Neural cell (in vitro differentiated cells): Measurements from ENCODE around the gene ZDHHC14.

Experiments
- CTCF ChIP-seq: fragments of 450-650 bp; IDR thresholded peaks from 2 replicates; pipeline ENCODE4 v1.5.1; 2014; ENCODE audit warnings: antibody characterized with exemption, mild to moderate bottlenecking, moderate library complexity; ENCODE audit not compliant: poor library complexity, severe bottlenecking
- EP300 ChIP-seq: fragments of 450-650 bp; conservative IDR thresholded peaks from 2 replicates; pipeline ENCODE4 v1.6.1; 2014; ENCODE audit warnings: antibody characterized with exemption, mild to moderate bottlenecking, moderate library complexity; ENCODE audit not compliant: poor library complexity, severe bottlenecking
- EZH2 ChIP-seq: fragments of 200-600, 300-800 bp; shearing (Covaris generic), sonication (generic); IDR thresholded peaks from 2 replicates; pipeline ENCODE4 v1.6.1; 2014; ENCODE audit warnings: antibody characterized with exemption, low read length, borderline replicate concordance, mild to moderate bottlenecking; ENCODE audit not compliant: insufficient read depth, poor library complexity, severe bottlenecking
- POLR2AphosphoS5 ChIP-seq: IDR thresholded peaks from 2 replicates; pipeline ENCODE4 v1.6.1; 2012
- RAD21 ChIP-seq: fragments of 450-650 bp; conservative IDR thresholded peaks from 2 replicates; pipeline ENCODE4 v1.6.1; 2014; ENCODE audit warnings: antibody characterized with exemption, mild to moderate bottlenecking, moderate library complexity
- TAF1 ChIP-seq: IDR thresholded peaks from 2 replicates; pipeline ENCODE4 v1.6.1; 2012; ENCODE audit warnings: low read depth

DNA sequence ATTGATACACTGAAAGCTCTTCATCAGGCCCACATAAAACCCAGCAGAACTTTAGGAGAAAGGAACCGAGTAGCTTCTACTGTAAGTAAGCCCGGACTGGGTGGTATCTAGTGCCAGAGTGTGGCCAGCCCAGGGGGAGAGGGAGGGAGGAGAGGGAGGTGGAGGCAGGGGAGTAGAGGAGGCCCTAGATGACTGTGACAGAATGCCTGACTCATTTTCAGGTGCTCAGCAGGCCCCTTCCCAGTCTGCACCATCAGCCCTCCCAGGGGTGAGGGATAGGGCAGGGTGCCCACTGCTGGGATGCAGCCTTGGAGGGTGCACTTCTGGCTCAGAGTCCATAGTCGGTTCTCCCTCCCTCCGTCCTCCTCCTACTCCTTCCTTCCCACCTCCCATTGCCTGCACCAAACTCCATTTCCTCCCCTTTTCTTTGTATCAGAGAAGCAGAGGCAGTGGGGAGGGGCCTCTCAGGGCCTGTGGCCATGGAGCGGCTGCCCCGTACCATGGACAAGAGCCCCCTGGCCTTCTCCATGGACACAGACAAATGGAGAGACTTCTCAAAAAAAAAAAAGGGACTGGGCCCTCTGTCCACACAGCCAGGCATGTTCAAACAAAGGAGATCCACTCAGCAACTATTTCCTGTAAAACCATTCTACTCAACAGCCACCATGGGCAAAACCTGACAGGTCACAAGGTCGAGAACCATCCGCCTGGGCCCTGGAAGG lies 257.1 kb downstream of the ZDHHC14 start:
- TF ChIP-seq EZH2 (no peak), CTCF (no peak), RAD21 (no peak), TAF1 (no peak), EP300 (no peak), POLR2AphosphoS5 (no peak)
